NCI-H82 treated with DMSO at 0.1 percent for 48 hours (cell line): ENCODE results near the gene CTNND1.

Experiments
- DNase-seq: peaks from one replicate; lab custom pipeline; 2025; ENCODE audit not compliant: unreplicated experiment; lab: John Stamatoyannopoulos, UW

The CTNND1 gene

DNA sequence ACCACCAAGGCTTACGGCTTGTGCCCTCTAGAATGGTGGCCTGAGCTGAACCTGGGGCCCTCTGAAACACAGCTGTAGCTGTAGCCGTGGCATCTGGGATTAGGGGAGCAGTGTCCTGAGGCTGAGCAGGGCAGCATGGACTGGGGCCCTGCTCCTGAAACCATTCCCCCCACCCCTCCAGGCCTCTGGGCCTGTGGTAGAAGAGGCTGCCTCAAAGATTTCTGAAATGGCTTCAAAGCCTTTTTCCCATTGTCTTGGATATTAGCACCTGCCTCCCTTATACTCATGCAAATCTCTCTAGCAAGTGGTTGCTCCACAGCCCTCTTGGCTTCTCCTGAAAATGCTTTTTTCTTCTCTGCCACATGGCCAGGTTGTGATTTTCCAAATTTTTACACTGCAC, 106.9 kb downstream of the CTNND1 start:
- no peak for DNase-seq
